Measurements from ENCODE around the gene RHOC.

- TF ChIP-seq CTCF (IDR thresholded peaks at IDR 0.05) (no peak), POLR2A (IDR thresholded peaks at IDR 0.05) (no peak)
Observed at GRCh38 chr1:112719706-112720105, 12.8 kb upstream of the RHOC start.
